ENCODE measurements around the gene IL27RA.
A peak's percentile ranks its signal among the peaks of the same experiment; 100 is the strongest.

The IL27RA gene

GRCh38 chr19:14089662-14090508, 58.3 kb downstream of the IL27RA start:
- H3K27me3 ChIP-seq (ENCODE audit: insufficient read depth, low read length, poor library complexity, severe bottlenecking): no peaks in the 10 kb centered on the region
- peaks cover 17% of the 10 kb centered on the region for H3K4me1 ChIP-seq (ENCODE audit: insufficient read depth, low read length, poor library complexity, severe bottlenecking)
- peak overlapping the region; percentile 70; the same call in 1 of the 2 replicates for H2AFZ ChIP-seq (ENCODE audit: low read length)
- peak overlapping the region; percentile 61 for H3K9ac ChIP-seq (ENCODE audit: low read depth, low read length, poor library complexity, severe bottlenecking)
- peak overlapping the region; percentile 74 for H3K4me3 ChIP-seq (ENCODE audit: low read length, poor library complexity, severe bottlenecking)
- H3K36me3 ChIP-seq (ENCODE audit: insufficient read depth, low read length): no peaks in the 10 kb centered on the region; the same call in 1 of the 2 replicates
- no peaks in the 10 kb centered on the region for H3K9me3 ChIP-seq (ENCODE audit: insufficient read depth, low read depth, low read length)
- H3K9me2 ChIP-seq (replicated peaks; ENCODE audit: low read depth, low read length): no peaks in the 10 kb centered on the region
- H3F3A ChIP-seq (ENCODE audit: low read depth): no peaks in the 10 kb centered on the region; the same call in 1 of the 2 replicates
- peaks cover 17% of the 10 kb centered on the region; the same call in 1 of the 2 replicates for H3K79me2 ChIP-seq (ENCODE audit: insufficient read depth, low read length)
- H4K20me1 ChIP-seq (ENCODE audit: insufficient read depth, low read length, poor library complexity, severe bottlenecking): peaks cover 11% of the 10 kb centered on the region
- peak overlapping the region; percentile 69 for H3K4me2 ChIP-seq (ENCODE audit: low read depth, low read length, poor library complexity, severe bottlenecking)
- no peak for TF ChIP-seq CTCF (conservative IDR thresholded peaks at IDR 0.05; ENCODE audit: low read length)
- no peak for TF ChIP-seq EZH2phosphoT487 (IDR thresholded peaks at IDR 0.05; ENCODE audit: borderline replicate concordance)

- peaks cover 17% of the 10 kb centered on the region for H3K4me1 ChIP-seq (ENCODE audit: insufficient read depth, low read length, poor library complexity, severe bottlenecking)
- H3F3A ChIP-seq (ENCODE audit: low read depth): no peaks in the 10 kb centered on the region; the same call in 1 of the 2 replicates
- H3K9ac ChIP-seq (ENCODE audit: low read depth, low read length, poor library complexity, severe bottlenecking): peak within 1 kb of the TSS; percentile 72
- peak within 1 kb of the TSS; percentile 82 for H3K4me3 ChIP-seq (ENCODE audit: low read length, poor library complexity, severe bottlenecking)
- H3K4me2 ChIP-seq (ENCODE audit: low read depth, low read length, poor library complexity, severe bottlenecking): peak within 1 kb of the TSS; percentile 91
- no peaks in the 10 kb centered on the region for H3K9me2 ChIP-seq (replicated peaks; ENCODE audit: low read depth, low read length)
- peaks cover 11% of the 10 kb centered on the region for H4K20me1 ChIP-seq (ENCODE audit: insufficient read depth, low read length, poor library complexity, severe bottlenecking)
- H3K36me3 ChIP-seq (ENCODE audit: insufficient read depth, low read length): no peaks in the 10 kb centered on the region; the same call in 1 of the 2 replicates
- H2AFZ ChIP-seq (ENCODE audit: low read length): peak within 1 kb of the TSS; percentile 78
- peaks cover 17% of the 10 kb centered on the region; the same call in 1 of the 2 replicates for H3K79me2 ChIP-seq (ENCODE audit: insufficient read depth, low read length)
- no peaks in the 10 kb centered on the region for H3K27me3 ChIP-seq (ENCODE audit: insufficient read depth, low read length, poor library complexity, severe bottlenecking)
- no peak for TF ChIP-seq CTCF (conservative IDR thresholded peaks at IDR 0.05; ENCODE audit: low read length)
- TF ChIP-seq EZH2phosphoT487 (IDR thresholded peaks at IDR 0.05; ENCODE audit: borderline replicate concordance): no peak
- no peaks in the 10 kb centered on the region for H3K9me3 ChIP-seq (ENCODE audit: insufficient read depth, low read depth, low read length)
These were observed 59.0 kb downstream of the IL27RA start, which contains the start of gene SAMD1 for GRCh38 chr19:14090509-14091080. Gene SAMD1 (minus strand): TSS chr19:14090751.

GRCh38 chr19:14091081-14091812, 59.7 kb downstream of the IL27RA start:
- peak overlapping the region; percentile 91 for H3K4me2 ChIP-seq (ENCODE audit: low read depth, low read length, poor library complexity, severe bottlenecking)
- H3K79me2 ChIP-seq (ENCODE audit: insufficient read depth, low read length): peaks cover 17% of the 10 kb centered on the region; the same call in 1 of the 2 replicates
- H3K27me3 ChIP-seq (ENCODE audit: insufficient read depth, low read length, poor library complexity, severe bottlenecking): no peaks in the 10 kb centered on the region
- peaks cover 17% of the 10 kb centered on the region for H3K4me1 ChIP-seq (ENCODE audit: insufficient read depth, low read length, poor library complexity, severe bottlenecking)
- H3K9me2 ChIP-seq (replicated peaks; ENCODE audit: low read depth, low read length): no peaks in the 10 kb centered on the region
- peaks cover 11% of the 10 kb centered on the region for H4K20me1 ChIP-seq (ENCODE audit: insufficient read depth, low read length, poor library complexity, severe bottlenecking)
- TF ChIP-seq EZH2phosphoT487 (IDR thresholded peaks at IDR 0.05; ENCODE audit: borderline replicate concordance) (no peak), CTCF (conservative IDR thresholded peaks at IDR 0.05; ENCODE audit: low read length) (peak; percentile 57)
- peak overlapping the region; percentile 82 for H3K4me3 ChIP-seq (ENCODE audit: low read length, poor library complexity, severe bottlenecking)
- no peaks in the 10 kb centered on the region; the same call in 1 of the 2 replicates for H3K36me3 ChIP-seq (ENCODE audit: insufficient read depth, low read length)
- H2AFZ ChIP-seq (ENCODE audit: low read length): peak overlapping the region; percentile 78
- no peaks in the 10 kb centered on the region; the same call in 1 of the 2 replicates for H3F3A ChIP-seq (ENCODE audit: low read depth)
- H3K9me3 ChIP-seq (ENCODE audit: insufficient read depth, low read depth, low read length): no peaks in the 10 kb centered on the region
- H3K9ac ChIP-seq (ENCODE audit: low read depth, low read length, poor library complexity, severe bottlenecking): peak overlapping the region; percentile 72
